HG03439 (cell line): Measurements from ENCODE around the gene ETV6.
"Not testable (repeated sequence)": the region's sequence is repeated elsewhere in the genome, so short reads cannot be mapped to it uniquely, and the experiment has no call there.

Experiments
- ATAC-seq: cut with Tn5 transposase; IDR thresholded peaks from one replicate; pipeline ENCODE4 v1.9.1; 2021; ENCODE audit warnings: mild to moderate bottlenecking, moderate library complexity; ENCODE audit not compliant: unreplicated experiment

ETV6 gene

DNA sequence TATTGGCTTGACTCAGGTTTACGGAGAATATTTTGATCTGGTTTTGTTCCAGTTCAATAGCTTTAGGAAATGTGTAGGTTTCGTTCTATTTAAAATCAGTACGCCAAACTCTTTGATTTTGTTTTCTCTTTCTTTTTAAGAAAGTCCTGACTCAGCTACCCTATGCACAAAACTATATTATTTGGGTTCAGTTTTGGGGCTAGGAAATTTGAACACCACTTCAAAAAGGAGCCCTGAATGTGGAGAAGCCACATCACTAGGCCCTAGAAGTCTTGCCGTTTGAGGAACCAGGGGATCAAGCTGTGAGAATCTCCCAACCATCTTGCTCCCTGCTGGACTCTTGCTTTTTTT lies 253.0 kb downstream of the ETV6 start:
- ATAC-seq = no peak

DNA sequence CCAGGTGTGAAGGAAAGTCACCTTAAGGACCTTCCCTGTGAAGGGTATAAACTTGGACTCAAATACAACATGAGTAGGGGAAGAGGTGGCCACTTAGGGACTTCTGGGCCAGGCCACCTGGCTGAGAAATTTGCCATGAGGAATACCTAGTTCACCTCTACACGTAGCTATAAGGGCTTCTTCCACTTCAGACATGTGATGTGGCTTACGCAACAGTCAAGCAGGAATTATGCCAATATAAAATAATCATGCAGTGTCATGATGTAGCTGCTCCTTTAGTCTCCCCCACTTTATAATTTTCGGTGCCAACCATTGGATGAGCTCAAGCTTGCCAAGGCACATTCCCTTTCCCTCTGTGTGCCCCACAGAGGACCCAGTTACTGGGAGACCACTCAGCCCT lies 254.7 kb downstream of the ETV6 start:
- ATAC-seq = no peak

DNA sequence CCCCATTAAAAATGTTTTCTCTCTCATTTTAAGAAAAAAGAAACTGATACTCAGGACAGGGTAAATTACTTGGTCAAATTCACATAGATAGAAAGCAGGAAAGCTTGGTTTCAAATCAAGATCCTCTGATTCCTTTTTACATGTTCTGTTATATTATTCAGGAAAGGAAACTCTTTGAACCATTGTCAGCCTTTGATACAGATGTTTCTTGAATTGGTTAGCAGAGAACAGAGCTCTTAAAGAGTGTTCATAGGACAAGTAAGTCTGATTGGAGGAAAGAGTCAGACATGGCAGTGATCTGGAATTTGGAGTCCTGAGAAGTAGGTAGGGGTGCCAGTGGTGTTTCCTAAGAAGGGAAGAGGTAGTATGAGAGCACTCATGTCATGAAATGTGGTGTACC lies 256.1 kb downstream of the ETV6 start:
- no peak for ATAC-seq

DNA sequence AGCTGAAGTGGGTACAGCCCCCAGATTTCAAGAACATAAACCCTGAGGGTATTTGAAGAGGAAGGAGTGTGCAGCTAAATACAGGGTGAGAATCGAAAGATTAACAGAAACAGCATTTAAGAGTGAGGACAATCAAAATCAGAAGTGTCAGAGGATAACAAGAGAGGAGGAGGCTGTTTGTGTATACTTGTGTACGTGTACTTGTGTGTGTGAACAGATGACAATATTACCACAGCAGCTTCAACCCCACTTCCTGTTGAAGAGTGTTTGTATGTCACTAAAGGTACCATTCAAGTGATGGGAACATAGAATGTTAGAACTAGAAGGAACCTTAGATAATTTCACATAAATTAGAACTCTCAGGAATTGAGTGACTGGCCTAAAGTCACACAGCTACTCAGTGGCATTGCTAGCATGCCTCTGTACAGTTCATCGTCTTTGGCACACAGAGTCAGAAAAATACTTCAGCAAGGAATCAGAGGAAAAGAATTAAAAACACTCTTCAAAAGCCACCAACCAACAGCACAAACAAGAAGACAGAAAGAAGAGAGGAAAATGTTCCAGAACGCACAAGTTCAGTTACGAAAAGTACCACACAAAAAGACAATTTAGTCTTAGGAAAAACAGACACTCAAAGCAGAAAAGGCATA lies 256.9 kb downstream of the ETV6 start:
- no peak for ATAC-seq

DNA sequence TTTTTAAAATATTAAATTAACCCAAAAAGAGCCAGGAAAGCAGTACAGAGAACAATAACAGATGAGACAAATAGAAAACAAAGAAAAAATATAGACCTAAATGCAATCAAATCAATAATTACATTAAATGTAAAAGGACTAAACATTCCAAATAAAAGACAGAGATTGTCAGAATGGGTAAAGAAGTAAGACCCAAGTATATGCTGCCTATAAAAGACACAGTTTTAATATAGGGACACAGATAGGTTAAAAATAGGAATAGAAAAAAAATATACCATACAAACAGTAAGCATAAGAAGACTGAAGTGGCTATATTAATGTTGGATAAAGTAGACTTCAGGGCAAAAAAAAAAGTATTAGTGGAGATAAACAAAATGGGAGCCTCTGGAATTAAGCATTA lies 258.2 kb downstream of the ETV6 start:
- no peak for ATAC-seq

DNA sequence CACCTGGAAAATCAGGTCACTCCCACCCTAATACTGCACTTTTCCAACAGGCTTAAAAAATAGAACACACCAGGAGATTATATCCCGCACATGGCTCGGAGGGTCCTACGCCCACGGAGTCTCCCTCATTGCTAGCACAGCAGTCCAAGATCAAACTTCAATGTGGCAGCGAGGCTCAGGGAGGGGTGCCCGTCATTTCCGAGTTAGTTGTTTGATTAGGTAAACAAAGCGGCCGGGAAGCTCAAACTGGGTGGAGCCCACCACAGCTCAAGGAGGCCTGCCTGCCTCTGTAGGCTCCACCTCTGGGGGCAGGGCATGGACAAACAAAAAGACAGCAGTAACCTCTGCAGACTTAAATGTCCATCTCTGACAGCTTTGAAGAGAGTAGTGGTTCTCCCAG lies 259.9 kb downstream of the ETV6 start:
- not testable (repeated sequence) for ATAC-seq

DNA sequence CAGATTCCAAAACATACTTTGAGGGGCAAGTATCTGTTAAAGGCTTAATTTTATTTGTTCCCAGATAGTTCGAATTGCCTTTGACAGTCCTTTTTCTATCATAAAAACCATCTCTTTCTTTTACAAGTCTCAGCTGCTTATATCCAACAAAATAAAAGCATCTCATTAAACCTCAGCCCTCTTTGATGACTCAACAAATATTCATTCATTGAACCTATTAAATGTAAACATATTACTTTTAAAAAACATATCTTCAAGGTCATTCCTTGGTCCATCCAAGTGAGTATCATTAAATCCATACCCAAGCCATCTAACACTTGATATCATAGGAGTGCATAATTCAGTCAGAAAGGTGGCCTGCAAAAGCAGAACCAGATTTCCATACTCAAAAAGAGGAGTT lies 266.6 kb downstream of the ETV6 start:
- no peak for ATAC-seq

DNA sequence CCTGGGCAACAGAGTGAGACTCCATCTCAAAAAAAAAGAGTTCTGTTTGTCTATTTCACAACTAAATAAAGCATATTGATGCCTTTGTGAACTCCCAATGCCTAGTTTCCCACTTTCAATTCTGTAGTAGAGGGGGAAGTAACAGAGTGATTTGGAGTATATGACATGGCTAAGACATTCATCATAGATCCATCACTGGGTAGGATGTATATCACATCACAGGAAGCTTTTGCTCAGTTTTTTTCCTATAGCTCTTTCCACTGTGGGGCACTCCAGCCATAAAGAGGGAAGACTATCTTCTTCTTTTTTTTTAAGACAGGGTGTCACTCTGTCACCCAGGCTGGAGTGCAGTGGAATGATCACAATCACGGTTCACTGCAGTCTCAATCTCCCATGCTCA lies 267.3 kb downstream of the ETV6 start:
- ATAC-seq = no peak

DNA sequence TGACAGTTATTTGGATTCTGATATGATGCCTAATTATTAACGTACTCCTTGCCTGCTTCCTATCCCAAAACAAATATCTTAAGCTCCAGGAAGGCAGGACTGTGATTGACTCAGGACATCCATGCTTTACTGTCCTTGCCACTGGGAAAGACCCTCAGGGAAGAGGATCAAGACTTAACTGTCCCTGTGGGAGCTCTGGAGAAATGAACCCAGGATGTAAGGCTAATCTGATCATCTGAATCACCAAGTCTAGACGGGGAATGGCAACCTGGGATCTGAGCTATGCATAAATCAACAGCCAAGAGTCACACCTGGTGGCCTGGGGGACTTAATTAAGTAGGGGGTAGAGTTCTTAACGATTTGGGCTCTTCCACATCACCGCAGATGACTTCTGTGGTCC lies 268.0 kb downstream of the ETV6 start:
- ATAC-seq = no peak

DNA sequence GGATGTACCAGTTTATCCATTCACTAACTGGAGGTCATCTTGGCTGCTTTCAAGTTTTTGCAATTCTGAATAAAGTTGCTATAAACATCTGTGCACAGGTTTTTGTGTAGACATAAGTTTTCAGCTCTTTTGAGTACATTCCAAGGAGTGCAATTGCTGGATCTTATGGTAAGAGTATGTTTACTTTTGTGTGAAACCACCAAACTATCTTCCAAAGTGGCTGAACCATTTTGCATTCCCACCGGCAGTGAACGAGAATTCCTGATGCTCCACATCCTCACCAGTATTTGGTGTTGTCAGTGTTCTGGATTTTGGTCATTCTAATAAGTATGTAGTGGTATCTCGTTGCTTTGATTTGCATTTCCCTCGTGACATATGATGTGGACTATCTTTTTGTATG lies 270.8 kb downstream of the ETV6 start:
- ATAC-seq = no peak

DNA sequence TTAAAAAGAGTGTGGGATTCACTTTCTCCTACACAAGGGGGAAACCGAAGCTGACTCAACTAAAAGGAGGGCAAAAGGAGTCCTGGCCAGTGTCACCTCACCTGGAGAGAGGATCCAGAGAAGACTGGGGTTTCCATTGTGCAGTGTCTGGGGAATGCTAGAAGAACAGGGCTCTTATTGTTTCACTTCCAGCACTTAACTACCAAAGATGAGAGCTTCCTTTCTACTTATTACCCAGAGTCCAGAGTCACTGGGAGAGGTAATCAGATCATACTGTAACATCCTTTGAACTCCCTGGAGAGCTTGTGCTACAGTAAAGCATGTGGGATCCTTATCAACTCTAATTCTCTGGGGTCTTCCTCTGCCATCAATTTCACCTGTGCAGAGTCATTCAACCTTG lies 272.9 kb downstream of the ETV6 start:
- no peak for ATAC-seq

DNA sequence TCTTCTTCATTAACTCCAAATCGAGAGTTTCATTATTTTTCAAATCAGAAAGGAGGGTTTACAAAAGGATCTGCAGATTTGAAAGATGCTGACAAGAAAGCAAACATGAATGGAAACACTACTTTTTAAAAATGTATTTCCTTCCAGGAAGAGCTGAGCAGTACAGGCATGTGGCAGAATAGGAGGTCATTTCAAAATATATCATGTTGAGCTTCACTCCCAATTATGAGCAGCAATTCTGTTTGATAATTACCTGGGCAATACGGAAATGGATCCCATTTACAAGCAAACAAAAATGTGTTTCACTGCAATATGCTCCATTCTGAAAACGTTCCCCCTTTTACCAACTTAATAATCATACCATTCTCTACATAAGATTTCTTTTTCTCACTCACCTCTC lies 273.6 kb downstream of the ETV6 start:
- no peak for ATAC-seq

DNA sequence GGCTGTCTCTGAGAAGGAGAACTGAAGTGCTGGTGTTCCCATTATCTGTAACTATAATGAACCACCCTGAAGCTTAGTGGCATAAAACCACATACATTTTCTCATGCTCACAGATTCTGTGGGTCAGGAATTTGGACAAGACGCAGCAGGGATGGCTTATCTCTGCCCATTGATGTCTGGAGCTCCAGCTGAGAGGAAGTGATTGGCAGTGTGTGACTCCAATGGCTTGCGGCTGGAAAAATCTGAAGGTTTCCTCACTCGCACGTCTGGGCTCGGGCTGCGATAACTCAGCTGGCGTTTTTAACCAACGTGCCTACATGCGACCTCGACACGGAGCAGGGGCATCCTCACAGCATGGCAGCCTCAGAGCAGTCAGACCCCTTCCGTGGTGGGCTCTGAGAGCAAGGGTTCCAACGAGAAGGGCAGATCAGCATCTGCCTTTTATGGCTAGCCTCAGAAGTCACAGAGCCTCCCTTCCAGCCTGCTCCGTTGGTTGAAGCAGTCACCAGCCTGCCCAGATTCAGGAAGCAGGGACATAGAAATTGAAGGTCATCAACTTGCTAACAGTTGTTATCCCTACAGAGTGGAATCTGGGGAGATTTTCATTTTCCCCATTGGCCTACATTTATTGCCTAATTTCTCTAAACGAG lies 277.9 kb downstream of the ETV6 start:
- no peak for ATAC-seq

DNA sequence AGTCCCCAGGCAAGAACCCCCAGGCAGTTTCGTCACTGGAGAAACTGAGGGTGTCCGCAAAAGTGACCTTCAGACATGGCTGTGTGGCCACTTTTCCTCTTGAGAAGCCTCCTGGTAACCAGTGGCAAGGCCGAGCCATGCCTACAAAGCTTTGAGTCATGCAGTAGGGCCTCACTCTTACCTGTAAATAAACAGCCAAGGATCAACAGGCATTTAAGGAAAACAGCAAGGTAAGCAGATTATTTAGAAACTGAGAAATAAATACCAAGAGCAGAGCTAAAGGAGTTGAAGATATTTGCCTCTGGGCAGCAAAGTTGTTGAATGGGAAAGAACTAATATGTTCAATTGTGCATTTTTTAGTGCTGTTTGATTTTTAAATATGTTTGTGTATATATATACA lies 280.2 kb downstream of the ETV6 start:
- ATAC-seq = no peak

DNA sequence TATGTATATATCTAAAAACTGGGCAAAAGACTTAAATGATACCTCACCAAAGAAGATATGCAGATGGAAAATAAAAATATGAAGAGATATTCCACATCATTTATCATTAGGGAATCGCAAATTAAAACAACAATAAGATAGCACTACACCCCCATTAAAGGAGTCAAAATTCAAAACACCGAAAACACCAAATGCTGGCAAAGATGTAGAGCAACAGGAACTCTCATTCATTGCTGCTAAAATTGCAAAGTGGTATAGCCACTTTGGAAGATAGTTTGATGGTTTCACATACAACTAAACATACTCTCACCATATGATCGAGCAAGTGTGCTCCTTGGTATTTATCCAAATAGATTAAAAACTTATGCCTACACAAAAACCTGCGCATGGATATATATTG lies 289.7 kb downstream of the ETV6 start:
- no peak for ATAC-seq

DNA sequence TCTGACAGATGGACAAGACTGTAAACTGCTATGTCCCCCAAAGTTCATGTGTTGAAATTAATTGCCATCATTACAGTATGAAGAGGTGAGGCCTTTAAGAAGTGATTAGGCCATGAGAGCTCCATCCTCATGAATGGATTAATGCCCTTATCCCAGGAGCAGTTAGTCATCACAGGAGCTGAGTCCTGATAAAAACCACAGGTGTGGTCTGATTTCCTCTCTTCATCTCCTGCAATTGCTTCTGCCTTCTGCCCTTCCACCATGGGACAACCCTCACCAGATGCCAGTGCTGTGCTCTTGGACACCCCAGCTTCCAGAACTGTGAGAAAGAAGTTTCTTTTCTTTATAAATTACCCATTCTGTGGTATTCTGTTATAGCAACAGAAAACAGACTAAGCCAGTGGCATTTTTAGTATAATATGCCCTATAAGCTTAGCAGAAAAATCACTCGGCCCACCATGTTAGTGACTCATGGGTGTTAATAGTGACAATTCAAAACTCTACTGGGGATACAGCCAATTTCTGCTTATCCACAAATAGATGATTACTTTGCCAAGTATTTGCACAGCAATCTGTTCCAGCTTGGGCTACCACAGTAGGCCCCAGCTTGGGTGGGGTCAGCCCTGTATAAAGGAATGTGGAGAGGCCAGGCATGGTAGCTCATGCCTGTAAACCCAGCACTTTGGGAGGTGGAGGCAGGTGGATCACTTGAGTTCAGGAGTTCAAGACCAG lies 292.3 kb downstream of the ETV6 start:
- no peak for ATAC-seq

DNA sequence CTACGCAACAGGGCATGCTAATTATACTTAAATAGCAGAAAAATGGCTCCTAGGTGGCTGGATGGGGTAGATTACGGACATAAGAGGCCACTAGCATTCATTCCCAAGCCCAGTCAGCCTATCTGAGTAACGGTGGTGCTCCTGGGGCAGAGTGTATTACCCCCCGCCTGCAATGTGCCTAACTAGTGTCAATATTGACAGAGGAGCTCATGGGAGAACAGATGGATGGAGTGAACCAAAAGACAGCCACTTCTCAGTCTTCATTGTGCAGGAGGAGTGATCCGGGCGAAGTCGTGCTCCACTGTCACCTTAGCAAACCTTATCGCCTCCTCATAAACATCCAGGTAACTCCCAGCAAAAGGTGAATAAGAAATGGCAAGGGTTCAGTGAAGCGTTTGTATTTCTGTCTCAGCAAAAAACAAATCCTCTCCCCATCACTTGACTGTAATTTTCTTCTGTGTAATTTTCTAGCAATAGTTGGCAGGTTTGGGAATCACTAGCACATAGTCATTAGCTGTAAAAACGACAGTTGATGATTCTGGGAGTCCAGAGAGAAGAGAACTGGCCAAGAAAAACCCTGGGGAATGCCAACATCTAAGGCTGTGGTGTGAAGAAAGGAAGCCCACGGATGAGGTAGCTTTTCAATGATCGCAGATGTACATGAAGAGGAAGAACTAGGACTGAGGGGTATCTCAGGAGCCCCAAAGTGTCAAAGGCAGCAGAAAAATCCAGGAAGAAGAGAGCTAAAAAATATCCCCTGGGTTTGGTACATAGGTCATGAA lies 294.6 kb downstream of the ETV6 start:
- ATAC-seq = no peak
